Natural killer cell treated with Interleukin-12 subunit alpha and Interleukin-12 subunit beta and Interleukin-15 and Interleukin-18, amount 100 ng/mL, for 72 hours (primary cell): ENCODE measurements around the gene PPM1F. TPM values are rescaled to one million over a fixed set of nuclear protein-coding genes. Genes with fewer than 3 reads are reported as not detected.
A peak's percentile ranks its signal among the peaks of the same experiment; 100 is the strongest.
"Not testable (repeated sequence)": the region's sequence is repeated elsewhere in the genome, so short reads cannot be mapped to it uniquely, and the experiment has no call there.

Experiments used
- ATAC-seq, 2 donors: fragments of 150-1000 bp; cut with Tn5 transposase in 1 of 2; sonication (Bioruptor Pico), chemical (Tn5 transposase) in 1 of 2; 2 replicates each; pipeline ENCODE4 v1.10.0; 2021
- DNase-seq: peaks from one replicate; pipeline ENCODE4 v3.0.0; 2022; ENCODE audit warnings: low spot score
- H3K27ac Mint-ChIP-seq, 2 donors: 1 replicate in 1 of 2; 2 replicates in 1 of 2; pipeline ENCODE4 v1.8.0; 2022; ENCODE audit warnings: mixed read lengths in 2 of 2, mild to moderate bottlenecking in 1 of 2, moderate library complexity in 1 of 2
- H3K27me3 Mint-ChIP-seq, 2 donors: 1 replicate in 1 of 2; 2 replicates in 1 of 2; pipeline ENCODE4 v1.8.0; 2022; ENCODE audit warnings: mixed read lengths in 2 of 2
- H3K36me3 Mint-ChIP-seq: one replicate; pipeline ENCODE4 v1.8.0; 2022; ENCODE audit warnings: mixed read lengths
- H3K4me1 Mint-ChIP-seq, 2 donors: 1 replicate in 1 of 2; 2 replicates in 1 of 2; pipeline ENCODE4 v1.8.0; 2022; ENCODE audit warnings: low read depth in 2 of 2, mixed read lengths in 2 of 2, mild to moderate bottlenecking in 1 of 2
- H3K4me3 Mint-ChIP-seq: one replicate; pipeline ENCODE4 v1.8.0; 2022; ENCODE audit warnings: mixed read lengths
- H3K9me3 Mint-ChIP-seq: 2 replicates; pipeline ENCODE4 v1.8.0; 2022; ENCODE audit warnings: mixed read lengths
- total RNA-seq, 2 donors: library from RNA; stranded (reverse); gene quantifications; one replicate each; pipeline ENCODE4 v1.2.3, GENCODE V29; 2022

PPM1F gene
- total RNA-seq, 2 donors from 2014 or later: 28.8 to 36.0 TPM

GRCh38 chr22:21921184-21921721, 31.4 kb downstream of the PPM1F start:
- Mint-ChIP-seq H3K4me3 (no peak overlapping the region), H3K9me3 (no peaks in the 10 kb centered on the region), H3K36me3 (no peaks in the 10 kb centered on the region), H3K4me1 (no peaks in the 10 kb centered on the region), H3K27ac (no peak overlapping the region), H3K27me3 (no peaks in the 10 kb centered on the region)
- ATAC-seq (no peak), DNase-seq (no peak)

- Mint-ChIP-seq H3K9me3 (no peaks in the 10 kb centered on the region), H3K27me3 (no peaks in the 10 kb centered on the region), H3K27ac (no peak overlapping the region), H3K4me3 (no peak overlapping the region), H3K4me1 (no peaks in the 10 kb centered on the region), H3K36me3 (no peaks in the 10 kb centered on the region)
- DNase-seq: no peak
- no peak for ATAC-seq
Observed at GRCh38 chr22:21920341-21921183, 32.1 kb downstream of the PPM1F start.

GRCh38 chr22:21919526-21920307, 32.9 kb downstream of the PPM1F start:
- Mint-ChIP-seq H3K9me3 (no peaks in the 10 kb centered on the region), H3K27ac (no peak overlapping the region), H3K36me3 (no peaks in the 10 kb centered on the region), H3K4me3 (no peak overlapping the region), H3K4me1 (no peaks in the 10 kb centered on the region), H3K27me3 (no peaks in the 10 kb centered on the region)
- ATAC-seq: no peak
- no peak for DNase-seq

GRCh38 chr22:21918466-21919185, 34.0 kb downstream of the PPM1F start:
- no peaks in the 10 kb centered on the region for H3K27me3 Mint-ChIP-seq
- no peaks in the 10 kb centered on the region for H3K36me3 Mint-ChIP-seq
- no peaks in the 10 kb centered on the region for H3K4me1 Mint-ChIP-seq
- no peak overlapping the region for H3K4me3 Mint-ChIP-seq
- ATAC-seq: no peak
- no peaks in the 10 kb centered on the region for H3K9me3 Mint-ChIP-seq
- no peak for DNase-seq
- no peak overlapping the region for H3K27ac Mint-ChIP-seq

- Mint-ChIP-seq H3K36me3 (no peaks in the 10 kb centered on the region), H3K9me3 (no peaks in the 10 kb centered on the region), H3K4me3 (no peak overlapping the region), H3K27me3 (no peaks in the 10 kb centered on the region), H3K4me1 (no peaks in the 10 kb centered on the region), H3K27ac (no peak overlapping the region)
- DNase-seq: no peak
- no peak for ATAC-seq
Observed at GRCh38 chr22:21917959-21918261, 34.7 kb downstream of the PPM1F start.

GRCh38 chr22:21917181-21917958, 35.3 kb downstream of the PPM1F start:
- Mint-ChIP-seq H3K27ac (no peak overlapping the region), H3K9me3 (no peaks in the 10 kb centered on the region), H3K4me1 (no peaks in the 10 kb centered on the region), H3K4me3 (no peak overlapping the region), H3K27me3 (no peaks in the 10 kb centered on the region), H3K36me3 (no peaks in the 10 kb centered on the region)
- no peak for ATAC-seq
- no peak for DNase-seq

- no peaks in the 10 kb centered on the region for H3K4me1 Mint-ChIP-seq
- ATAC-seq (peak in 1 of 2 donors; percentile 49), DNase-seq (no peak)
- no peak overlapping the region for H3K27ac Mint-ChIP-seq
- H3K27me3 Mint-ChIP-seq: no peaks in the 10 kb centered on the region
- no peaks in the 10 kb centered on the region for H3K36me3 Mint-ChIP-seq
- H3K9me3 Mint-ChIP-seq: no peaks in the 10 kb centered on the region
- H3K4me3 Mint-ChIP-seq: no peak overlapping the region
Observed at GRCh38 chr22:21916309-21916918, 36.2 kb downstream of the PPM1F start.

- DNase-seq: no peak
- no peak overlapping the region for H3K4me3 Mint-ChIP-seq
Observed at GRCh38 chr22:21915624-21916308, 36.9 kb downstream of the PPM1F start.

DNA sequence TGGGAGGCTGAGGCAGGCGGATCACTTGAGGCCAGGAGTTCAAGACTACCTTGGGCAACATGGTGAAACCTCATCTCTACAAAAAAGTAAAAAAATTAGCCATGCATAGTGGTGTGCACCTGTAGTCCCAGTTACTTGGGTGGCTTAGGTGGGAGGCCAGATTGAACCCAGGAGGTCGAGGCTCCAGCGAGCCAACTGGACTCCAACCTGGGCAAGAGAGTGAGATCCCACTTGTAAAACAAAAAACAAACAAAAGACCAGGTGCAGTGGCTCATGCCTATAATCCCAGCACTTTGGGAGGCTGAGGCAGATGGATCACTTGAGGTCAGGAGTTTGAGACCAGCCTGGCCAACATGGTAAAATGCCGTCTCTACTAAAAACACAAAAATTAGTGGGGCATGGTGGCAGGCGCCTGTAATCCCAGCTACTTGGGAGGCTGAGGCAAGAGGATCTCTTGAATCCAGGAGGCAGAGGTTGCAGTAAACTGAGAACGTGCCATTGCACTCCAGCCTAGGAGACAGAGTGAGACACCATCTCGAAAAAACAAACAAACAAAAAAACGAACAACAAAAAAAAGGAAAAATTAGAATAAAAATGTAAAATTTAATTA, 38.5 kb downstream of the PPM1F start:
- not testable (repeated sequence) for H3K27ac Mint-ChIP-seq, H3K4me1 Mint-ChIP-seq, DNase-seq, H3K36me3 Mint-ChIP-seq, ATAC-seq, H3K9me3 Mint-ChIP-seq, H3K4me3 Mint-ChIP-seq, H3K27me3 Mint-ChIP-seq

More at GRCh38 chr22:21915624-21916308, 36.9 kb downstream of the PPM1F start:
- Mint-ChIP-seq H3K36me3 (no peaks in the 10 kb centered on the region), H3K9me3 (no peaks in the 10 kb centered on the region), H3K4me1 (no peaks in the 10 kb centered on the region), H3K27me3 (no peaks in the 10 kb centered on the region), H3K27ac (no peak overlapping the region)
- ATAC-seq: peak in 1 of 2 donors; percentile 6

GRCh38 chr22:21910367-21910766, 42.3 kb downstream of the PPM1F start:
- not testable (repeated sequence) for H3K4me3 Mint-ChIP-seq, H3K9me3 Mint-ChIP-seq, H3K27ac Mint-ChIP-seq, H3K36me3 Mint-ChIP-seq, H3K4me1 Mint-ChIP-seq, H3K27me3 Mint-ChIP-seq, DNase-seq, ATAC-seq

DNA sequence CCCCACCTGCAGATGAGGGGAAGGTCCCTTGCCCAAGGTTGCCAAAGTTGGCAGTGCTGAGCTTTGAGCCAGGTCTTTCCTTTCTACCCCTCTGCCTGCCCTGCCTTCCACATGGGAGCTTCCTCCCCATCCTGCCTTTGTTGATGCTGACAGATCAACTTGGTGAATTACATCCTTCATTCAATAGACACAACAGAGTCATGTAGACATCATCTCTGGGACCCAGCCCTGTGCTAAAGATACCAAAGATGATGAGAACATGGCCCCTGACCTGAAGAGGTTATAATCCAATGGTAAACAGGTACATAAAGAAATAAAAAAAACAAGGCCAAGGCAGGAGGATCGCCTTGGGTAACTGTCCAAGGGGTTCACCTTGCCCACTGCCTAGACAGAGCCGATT, 42.8 kb downstream of the PPM1F start:
- Mint-ChIP-seq H3K36me3 (no peaks in the 10 kb centered on the region), H3K27me3 (no peaks in the 10 kb centered on the region), H3K9me3 (no peaks in the 10 kb centered on the region), H3K4me1 (no peaks in the 10 kb centered on the region), H3K4me3 (no peak overlapping the region), H3K27ac (peak overlapping the region in 1 of 2 donors; percentile 7)
- DNase-seq (no peak), ATAC-seq (no peak)
